ENCODE measurements around the gene PPP2R5C.

The PPP2R5C gene

DNA sequence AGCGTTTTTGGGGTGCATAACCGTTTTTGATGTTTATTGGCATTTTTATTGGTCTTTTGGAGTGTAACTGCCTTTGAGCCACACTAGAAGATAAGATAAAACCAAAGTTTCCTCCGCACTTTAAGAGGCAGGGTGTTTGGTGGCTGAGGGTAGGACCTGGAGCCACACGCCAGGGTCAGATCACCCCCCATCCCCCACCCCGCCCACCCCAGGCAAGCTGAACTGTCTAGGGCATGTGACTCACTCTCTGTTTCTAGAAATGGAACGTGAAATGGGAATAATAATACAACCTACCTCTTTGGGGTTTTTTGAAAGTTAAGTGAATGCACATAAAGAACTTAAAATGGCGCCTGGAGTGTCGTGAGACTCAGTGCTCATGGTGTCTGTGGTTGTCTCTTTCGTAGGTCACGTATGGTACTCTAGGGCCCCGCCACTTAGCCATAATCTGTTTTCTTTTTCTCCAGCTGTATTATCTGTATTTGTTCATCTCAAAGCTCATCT lies 56.0 kb downstream of the PPP2R5C start:
- DNase-seq: peak; percentile 83

- peak; percentile 94 for DNase-seq
These were observed 57.9 kb downstream of the PPP2R5C start for GRCh38 chr14:101819251-101819990.

GRCh38 chr14:101820283-101820798 lies 58.8 kb downstream of the PPP2R5C start:
- peak; percentile 81 for DNase-seq

DNA sequence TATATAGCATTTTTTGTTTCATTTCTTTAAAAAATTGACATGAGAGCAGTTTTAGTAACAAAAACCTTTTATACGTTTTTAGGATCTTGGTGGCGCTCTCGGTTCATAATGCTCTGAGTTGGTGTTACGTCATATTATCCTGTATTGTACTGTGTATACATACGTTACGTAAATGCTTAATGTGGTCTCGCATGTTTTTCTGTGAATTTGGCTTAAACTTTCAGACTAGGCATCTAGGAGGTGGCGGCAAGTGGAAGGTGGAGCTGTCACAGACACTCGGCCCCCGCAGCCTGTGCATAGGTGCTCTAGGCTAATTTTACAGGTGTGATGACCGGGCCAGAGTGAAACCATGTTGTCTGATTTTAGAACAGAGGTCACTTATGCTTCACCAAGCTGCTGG lies 60.0 kb downstream of the PPP2R5C start:
- DNase-seq: peak; percentile 91

GRCh38 chr14:101823066-101823465 lies 61.6 kb downstream of the PPP2R5C start:
- DNase-seq: peak; percentile 78

- DNase-seq: peak; percentile 94
These were observed 62.1 kb downstream of the PPP2R5C start for GRCh38 chr14:101823511-101824120.

DNA sequence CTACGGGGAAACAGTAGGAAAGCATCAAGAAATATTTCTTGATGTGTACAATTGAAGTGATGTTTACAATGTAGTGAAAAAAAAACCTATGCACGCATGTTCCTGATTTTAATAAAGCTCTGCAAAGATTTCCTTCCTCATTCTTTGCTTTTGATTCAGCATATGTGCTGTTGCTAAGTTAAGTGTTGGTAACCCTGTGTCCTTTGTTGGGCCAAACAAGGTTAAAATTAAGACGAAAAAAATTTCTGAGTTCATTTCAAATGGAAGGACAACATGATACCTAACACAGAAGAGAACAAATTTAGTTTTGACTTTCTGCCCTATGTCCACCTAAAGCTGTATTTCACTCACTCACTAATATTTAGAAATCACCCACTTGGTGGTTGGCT lies 62.8 kb downstream of the PPP2R5C start:
- DNase-seq: no peak

- DNase-seq: no peak
These were observed 64.3 kb downstream of the PPP2R5C start for GRCh38 chr14:101825797-101826196.

GRCh38 chr14:101826351-101826750 lies 64.8 kb downstream of the PPP2R5C start:
- DNase-seq: no peak

DNA sequence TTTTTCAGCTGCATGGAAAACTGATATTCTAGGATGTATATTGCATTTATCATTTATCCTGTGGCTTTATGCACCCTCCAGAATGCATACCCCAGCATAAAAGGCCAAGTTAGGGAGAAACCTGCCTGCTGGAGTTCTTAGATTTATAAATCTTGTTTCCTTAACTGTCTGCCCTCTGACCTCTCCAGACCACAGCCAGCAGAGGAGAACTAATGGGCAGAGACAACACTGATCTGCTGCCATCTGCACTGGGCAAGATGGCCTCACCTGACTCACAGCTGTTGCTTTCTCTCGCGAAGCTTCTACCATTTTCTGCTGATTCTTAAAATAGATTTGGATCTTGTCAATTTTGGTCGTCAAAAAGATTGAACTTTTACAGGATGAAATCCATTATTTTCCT lies 65.8 kb downstream of the PPP2R5C start:
- no peak for DNase-seq

DNA sequence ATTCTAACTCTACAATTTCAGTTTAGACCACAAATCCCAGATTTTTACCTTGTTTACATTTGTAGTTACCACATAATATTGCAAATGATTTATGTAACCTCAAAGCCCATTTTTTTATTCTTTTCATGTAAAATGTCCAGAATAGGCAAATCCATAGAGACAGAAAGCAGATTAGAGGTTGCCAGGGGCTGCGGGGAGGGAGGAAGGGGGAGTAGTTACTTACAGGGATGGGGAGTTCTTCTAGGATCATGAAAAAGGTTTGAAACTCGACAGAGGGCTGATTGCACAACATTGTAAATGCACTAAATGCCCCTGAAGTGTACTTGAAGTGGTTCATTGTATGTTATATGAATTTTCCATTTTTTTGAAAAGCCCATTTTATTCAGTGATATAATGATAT lies 66.5 kb downstream of the PPP2R5C start:
- DNase-seq: no peak

- DNase-seq: no peak
These were observed 68.8 kb downstream of the PPP2R5C start for GRCh38 chr14:101830271-101830670.

- no peak for DNase-seq
These were observed 71.5 kb downstream of the PPP2R5C start for GRCh38 chr14:101833045-101833444.

GRCh38 chr14:101834397-101834796 lies 72.9 kb downstream of the PPP2R5C start:
- DNase-seq: no peak

GRCh38 chr14:101834800-101835547 lies 73.5 kb downstream of the PPP2R5C start:
- no peak for DNase-seq

- no peak for DNase-seq
These were observed 74.1 kb downstream of the PPP2R5C start for GRCh38 chr14:101835566-101835965.

DNA sequence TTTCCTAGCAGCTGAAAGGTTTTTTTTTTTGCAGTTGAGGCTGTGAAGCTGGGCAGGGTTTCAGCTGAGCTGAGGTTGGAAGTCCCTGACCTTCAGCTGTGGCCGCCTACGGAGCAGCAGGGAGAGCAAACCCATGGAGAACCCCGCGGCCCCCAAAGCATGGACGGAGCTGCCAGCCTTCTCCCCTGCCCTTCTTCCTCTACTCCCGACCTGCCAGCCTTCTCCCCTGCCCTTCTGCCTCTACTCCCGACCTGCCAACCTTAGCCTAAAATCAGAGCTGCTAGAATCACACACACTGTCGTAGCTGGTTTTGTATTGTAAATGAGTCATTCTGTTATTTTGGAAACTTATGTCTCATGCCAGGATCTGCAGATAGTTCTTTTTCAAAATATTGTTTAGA lies 74.6 kb downstream of the PPP2R5C start:
- DNase-seq: no peak

- no peak for DNase-seq
These were observed 77.0 kb downstream of the PPP2R5C start for GRCh38 chr14:101838476-101838875.

DNA sequence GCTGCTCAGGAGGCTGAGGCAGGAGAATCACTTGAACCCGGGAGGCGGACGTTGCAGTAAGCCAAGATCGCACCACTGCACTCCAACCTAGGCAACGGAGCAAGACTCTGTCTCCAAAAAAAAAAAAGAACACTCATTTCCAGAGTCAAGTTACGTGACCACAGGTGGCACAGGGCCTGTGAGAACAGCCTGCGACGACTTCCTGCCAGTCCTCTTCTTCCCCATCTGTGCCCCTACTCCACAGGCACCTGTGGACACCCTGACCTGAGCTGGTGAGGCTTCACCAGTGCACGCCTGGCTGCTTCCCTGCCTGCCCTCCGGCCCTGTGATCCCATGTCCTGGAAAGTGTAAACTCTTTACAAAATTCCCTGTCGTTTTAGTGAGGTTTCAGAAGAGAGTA lies 77.7 kb downstream of the PPP2R5C start:
- no peak for DNase-seq

- no peak for DNase-seq
These were observed 78.2 kb downstream of the PPP2R5C start for GRCh38 chr14:101839661-101840060.

DNA sequence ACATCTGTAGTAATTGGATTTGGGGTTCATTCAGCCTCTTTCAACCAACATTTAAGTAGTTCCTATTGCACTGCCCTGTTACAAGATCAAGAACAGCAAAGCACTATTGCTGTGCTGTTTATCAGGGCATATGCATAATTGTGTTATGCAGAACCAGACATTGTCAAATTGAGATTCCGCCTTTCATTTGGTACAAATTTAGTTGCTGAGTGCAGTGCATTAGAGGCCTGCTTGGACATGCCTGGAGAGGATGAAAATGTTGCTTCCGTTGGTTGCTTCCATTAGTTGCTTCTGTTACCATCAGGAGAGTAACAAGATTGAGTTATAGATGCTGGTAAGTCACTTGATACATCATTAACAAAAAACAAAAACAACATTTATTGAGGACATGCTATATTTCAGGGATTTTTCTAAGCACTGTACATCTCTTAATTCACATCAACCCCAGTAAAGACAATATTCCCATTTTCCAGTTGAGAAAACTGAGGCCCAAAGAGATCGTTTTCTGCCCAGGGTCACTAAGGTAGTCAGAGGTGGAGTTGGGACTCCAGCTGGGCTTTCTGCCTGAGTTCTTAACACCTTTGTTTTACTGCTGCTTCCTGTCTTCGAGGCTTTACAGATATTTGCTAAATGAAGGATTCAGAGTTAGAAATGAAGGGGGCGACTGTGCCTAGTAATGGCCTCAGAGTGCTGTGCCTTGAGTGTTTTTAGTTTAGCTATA lies 79.3 kb downstream of the PPP2R5C start:
- DNase-seq: no peak

GRCh38 chr14:101843038-101843437 lies 81.5 kb downstream of the PPP2R5C start:
- no peak for DNase-seq

DNA sequence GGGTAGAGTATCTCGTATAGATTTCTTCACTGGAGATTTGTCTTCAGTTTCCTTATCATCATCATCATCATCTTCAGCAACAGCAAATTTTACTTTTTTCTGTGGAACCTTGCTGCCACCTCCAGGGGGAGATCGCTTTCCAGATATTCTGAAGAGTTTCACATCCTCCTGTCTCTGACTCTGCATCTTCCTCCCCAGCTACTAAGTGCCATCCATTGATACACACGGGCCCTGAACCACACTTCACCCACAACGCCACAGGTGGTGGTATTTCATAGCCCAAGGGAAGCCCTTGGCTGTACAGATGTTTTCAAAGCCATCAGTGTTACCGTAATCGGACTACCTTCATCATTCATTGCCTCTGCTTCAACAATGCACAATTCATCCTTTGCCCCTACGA lies 82.2 kb downstream of the PPP2R5C start:
- peak; percentile 79 for DNase-seq

All from CD4-positive, alpha-beta T cell treated with Interleukin-4 for 4 hours (primary cell).